DMS 273 (cell line): ENCODE results near the gene TSHR.

ENCODE experiments used
- DNase-seq: peaks from one replicate; lab custom pipeline; 2025; ENCODE audit not compliant: unreplicated experiment; lab: John Stamatoyannopoulos, UW

Gene TSHR

DNA sequence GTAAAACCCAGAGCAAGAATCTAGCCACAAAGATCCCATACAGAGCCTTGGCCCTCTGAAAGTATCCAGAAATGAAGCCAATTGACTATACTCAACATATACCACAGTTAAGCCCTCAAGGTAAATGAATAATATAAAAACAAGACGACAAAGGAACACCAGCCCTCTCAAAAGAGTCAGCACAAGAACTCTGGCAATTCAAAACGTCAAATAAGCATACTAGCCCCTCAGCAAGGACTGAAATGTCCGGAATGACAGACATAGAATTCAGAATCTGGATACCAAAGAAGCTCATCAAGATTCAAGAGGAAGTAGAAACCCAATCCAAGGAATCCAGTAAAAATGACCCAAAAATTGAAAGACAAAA is 215.4 kb downstream of the TSHR start:
- no peak for DNase-seq

DNA sequence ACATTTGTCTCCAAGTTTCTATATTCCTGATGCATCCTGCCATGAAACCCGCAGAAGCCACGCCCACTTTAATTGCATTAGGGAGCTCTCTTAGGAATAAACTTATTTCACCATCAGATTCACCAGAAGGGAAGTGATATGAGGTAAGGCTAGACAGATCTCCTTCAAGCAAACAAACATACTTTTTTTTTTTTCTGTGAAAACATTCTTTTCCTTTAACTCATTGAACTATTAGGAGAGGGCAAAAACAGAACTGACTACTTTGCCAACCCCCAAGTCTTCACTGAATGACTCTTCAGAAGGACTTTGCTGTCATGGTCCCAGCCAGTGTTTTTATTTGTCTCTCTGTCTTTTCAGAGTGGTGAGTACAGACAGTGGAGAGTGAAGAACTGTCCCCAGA is 216.9 kb downstream of the TSHR start:
- no peak for DNase-seq

DNA sequence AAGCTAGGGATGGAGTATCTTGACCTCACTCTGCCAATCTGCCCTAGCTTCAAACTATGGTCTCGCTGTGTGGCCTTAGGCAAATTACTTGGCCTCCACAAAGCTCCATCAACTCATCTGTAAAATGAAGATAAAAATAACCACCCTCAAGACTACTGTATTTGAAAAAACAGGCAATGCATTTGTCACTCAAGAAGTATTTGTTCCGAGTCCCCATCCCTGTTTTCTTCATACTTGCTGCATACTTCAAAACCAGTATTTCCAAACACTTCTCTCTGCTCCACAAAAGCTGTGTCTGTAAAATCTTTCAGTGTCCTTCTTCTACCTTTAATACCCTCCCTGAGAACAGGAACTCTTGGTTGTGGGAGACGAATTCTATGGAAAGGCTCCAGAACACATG is 217.5 kb downstream of the TSHR start:
- no peak for DNase-seq

DNA sequence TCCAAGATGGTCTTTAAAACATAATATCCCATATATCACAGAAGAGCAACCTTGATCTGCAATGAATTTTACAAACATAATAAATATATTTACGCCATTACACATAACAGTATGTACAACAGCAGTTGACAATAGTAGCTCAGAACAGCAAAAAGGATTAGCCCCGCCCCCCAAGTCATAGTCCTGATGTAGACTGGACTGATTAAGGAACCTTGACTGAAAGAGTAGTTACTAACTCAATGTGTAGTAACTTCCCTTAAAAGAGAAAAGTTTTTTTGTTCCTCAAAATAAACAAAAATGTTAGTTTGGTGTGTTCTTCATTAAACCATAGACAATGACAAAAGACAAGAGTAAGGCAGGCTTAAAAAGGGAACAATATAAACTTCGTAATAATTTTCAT is 220.8 kb downstream of the TSHR start:
- no peak for DNase-seq

DNA sequence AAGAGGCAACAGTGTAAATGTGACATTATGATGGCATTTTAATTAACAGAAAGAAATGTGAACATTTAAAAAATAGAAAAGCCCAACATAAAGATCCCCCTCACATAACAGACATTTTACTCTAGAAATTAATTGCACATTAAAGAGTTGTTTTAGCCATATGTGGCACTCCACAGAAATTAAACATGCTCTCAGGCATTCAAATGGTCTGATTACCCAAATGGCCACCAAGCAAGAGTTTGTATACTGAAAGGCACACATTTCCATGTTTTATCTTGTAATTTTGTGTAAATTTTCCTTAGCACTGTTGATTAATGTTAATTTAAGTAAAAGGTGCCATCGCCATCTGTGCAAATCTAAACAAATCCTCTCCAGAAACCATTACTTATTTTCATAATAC is 221.8 kb downstream of the TSHR start:
- DNase-seq, result peak; percentile 27

DNA sequence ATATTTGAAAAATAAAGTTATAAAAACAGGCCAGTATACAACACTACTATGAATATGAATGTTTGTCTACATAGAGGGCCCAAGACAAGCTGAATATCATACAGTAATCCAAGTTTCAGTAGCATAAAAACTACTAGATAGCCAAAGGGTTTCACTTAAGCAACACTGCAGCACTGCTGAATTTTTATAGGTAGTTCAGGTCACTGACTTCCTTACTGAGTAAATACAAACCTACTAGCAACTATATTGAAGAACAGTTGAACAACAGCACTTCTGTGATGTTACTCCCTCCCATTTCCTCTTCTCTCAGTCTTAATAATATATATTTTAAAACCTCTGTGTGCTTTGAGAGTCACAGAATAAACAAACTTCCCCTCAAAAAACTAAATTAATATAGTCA is 222.6 kb downstream of the TSHR start:
- DNase-seq, result no peak

DNA sequence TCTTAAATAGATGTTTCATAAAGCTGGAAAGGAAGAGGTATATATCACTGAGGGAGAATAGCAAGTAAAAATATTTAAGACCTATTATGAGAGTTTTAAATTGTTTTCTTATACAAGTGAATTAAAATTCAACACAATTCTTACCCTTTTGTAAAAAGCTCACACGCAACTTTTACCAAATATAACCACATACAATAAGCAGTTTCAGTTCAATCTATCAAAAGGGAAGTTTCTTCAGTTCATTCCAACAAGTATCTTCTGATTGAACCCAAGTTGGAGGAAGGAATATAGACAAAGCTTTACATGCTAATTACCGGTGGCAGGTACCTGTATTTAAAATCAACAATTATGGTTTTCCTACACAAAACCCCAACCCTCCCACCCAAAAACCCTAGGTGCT is 224.2 kb downstream of the TSHR start:
- no peak for DNase-seq

DNA sequence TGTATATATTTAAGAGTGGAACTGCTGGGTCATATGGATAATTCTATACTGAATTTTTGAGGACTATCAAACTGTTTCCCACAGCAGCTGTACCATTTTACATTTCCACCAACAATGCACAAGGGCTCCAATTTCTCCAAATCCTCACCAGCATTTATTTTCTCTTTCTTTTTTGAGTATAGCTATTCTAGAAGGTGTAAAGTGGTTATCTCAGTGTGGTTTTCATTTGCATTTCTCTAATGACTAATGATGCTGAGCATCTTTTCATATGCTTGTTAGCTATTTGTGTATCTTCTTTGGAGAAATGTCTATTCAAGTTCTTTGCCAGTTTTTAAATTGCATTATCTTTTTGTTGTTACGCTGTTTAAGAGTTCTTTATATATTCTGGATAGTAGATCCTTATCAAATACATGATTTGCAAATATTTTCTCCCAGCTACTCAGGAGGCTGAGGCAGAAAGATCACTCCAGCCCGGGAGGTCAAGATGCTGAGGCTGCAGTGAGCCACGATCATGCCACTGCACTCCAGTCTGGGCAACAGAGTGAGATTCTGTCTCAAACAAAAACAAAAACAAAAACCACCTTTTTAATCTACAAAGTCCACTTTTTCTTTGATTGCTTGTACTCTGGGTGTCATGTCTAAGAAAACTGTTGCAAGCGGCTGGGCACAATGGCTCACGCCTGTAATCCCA is 232.6 kb downstream of the TSHR start:
- DNase-seq, result no peak

DNA sequence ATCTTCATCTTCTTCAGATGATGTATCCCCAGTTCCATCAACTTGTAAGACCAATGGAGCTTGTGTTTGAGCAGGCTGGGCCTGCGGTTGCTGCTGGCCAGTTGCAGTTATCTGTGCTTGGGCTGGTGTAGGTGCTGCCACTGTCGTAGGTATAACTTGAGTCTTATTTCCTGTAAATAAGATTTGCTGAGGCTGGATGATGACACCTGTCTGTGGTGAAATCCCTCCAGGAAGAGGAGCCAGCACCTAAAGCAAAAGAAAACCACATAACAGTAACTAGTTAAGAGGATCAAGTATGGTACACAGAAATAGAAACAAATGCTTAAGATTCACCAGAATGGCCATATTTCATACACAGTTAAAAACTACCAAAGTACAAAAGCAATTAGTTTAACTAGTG is 237.2 kb downstream of the TSHR start:
- no peak for DNase-seq

DNA sequence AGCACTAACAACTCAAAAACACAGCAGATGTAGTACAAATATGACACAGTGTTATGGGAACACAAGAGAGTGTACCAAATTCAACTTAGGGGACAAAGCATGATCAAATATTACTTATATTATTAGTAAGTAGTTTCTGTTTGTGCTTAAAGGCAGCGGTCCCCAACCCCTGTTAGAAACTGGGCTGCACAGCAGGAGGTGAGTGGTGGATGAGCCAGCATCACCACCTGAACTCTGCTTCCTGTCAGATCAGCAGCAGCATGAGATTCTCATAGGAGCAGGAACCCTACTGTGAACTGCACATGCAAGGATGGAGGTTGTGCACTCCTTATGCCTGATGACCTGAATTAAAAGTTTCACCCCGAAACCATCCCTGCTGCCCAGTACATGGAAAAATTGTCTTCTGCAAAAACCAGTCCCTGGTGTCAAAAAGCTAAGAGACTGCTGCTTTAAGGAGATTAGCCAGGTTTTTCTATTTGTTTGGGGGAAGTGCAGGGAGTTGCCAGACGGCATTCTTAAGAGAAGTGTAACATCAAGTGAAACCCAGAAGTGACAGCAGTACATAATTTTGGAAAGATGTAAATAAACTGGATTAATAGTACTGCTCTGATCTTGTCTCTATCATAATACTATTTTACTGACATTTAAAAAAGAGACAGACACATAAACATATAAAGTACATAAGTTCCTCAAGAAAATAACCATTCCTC is 238.7 kb downstream of the TSHR start:
- DNase-seq, result no peak
